Mononuclear cell (primary cell): Measurements from ENCODE around the gene SPIN2B. TPM values are rescaled to one million over a fixed set of nuclear protein-coding genes. Genes with fewer than 3 reads are reported as not detected.
"Not testable (repeated sequence)": the region's sequence is repeated elsewhere in the genome, so short reads cannot be mapped to it uniquely, and the experiment has no call there.

Experiments
- H3K27me3 ChIP-seq: 2 replicates; pipeline ENCODE4 v1.6.0; 2011; ENCODE audit warnings: low read length, control low read depth; ENCODE audit not compliant: insufficient read depth
- H3K4me1 ChIP-seq: 2 replicates; pipeline ENCODE4 v1.5.1; 2011; ENCODE audit warnings: mild to moderate bottlenecking, low read length, control low read depth; ENCODE audit not compliant: insufficient read depth
- H3K4me3 ChIP-seq: 2 replicates; pipeline ENCODE4 v1.5.1; 2011; ENCODE audit warnings: mild to moderate bottlenecking, low read length, moderate library complexity
- H3K9me3 ChIP-seq: 2 replicates; pipeline ENCODE4 v1.5.1; 2011; ENCODE audit warnings: low read depth, mild to moderate bottlenecking, control low read depth, low read length
- total RNA-seq: library from RNA; depleted of rRNA; stranded (reverse); fragments of >200 nt; gene quantifications from one replicate; pipeline ENCODE4 v1.2.3, GENCODE V29; 2012

The SPIN2B gene
- total RNA-seq: 5.1 TPM

DNA sequence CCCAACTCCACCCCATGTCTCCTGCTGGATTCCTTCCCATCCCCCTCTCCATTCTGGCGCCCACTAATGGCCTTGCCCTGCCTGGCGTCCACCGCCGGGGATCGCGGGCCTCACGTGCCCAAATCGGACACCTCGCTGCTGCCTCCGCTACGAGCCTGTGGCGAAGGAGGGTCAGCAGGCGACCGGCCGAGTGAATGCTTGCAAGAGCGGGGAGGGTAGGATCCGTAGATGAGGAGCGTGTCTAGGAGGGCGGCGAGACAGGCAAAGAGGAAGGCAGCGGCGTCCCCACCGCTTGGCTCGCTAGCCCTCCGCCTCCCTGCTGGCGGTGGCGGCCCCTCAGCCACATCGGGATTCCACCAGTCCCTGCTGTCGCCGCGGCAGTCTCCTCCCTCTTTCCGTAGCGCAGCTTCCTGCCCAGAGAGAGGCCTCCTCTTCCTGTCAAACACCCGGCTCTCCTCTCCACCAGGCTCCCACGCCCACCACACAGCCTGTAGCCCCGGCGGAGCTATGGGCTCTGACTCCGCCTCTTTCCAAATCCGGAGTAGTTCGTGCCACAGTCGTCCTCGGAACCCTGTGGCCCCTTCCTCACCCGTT, at the start of gene SPIN2B:
Gene SPIN2B (minus strand): TSS at position 387 of the 594 bp plus-strand sequence.
- peak within 1 kb of the TSS; percentile 49 for H3K4me3 ChIP-seq
- no peaks in the 10 kb centered on the region for H3K9me3 ChIP-seq
- no peaks in the 10 kb centered on the region for H3K27me3 ChIP-seq
- no peaks in the 10 kb centered on the region for H3K4me1 ChIP-seq

DNA sequence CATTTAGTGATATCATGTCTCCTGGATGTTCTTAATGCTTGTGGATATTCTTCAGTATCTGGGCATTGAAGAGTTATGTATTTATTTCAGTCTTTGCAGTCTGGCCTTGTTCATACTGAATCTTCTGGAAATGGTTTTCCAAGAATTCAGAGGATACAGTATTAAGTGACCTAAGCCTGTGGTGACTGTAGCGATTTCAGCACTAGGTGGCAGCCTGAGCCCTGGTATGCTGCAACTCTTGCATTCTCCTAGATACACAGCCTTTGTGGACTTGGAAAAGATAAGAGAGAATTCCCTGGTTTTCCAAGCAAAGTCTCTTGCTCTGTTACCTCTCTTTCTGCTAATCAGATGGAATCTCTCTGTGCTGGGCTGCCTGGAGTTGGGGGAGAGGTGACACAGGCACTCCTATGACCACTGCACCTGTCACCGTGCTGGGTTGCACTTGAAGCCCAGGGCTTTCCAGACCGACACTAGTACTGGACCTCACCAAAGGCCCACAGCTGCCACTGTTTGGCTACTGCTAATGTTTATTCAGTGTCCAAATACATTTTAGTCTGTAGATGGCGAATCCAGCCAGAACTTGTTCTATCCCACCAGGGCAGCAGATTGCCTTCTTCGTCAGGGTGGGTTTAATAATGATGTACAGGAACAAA, 35.2 kb upstream of the SPIN2B start:
- H3K4me1 ChIP-seq: no peaks in the 10 kb centered on the region
- H3K4me3 ChIP-seq: no peak overlapping the region
- no peaks in the 10 kb centered on the region for H3K9me3 ChIP-seq
- no peaks in the 10 kb centered on the region for H3K27me3 ChIP-seq

DNA sequence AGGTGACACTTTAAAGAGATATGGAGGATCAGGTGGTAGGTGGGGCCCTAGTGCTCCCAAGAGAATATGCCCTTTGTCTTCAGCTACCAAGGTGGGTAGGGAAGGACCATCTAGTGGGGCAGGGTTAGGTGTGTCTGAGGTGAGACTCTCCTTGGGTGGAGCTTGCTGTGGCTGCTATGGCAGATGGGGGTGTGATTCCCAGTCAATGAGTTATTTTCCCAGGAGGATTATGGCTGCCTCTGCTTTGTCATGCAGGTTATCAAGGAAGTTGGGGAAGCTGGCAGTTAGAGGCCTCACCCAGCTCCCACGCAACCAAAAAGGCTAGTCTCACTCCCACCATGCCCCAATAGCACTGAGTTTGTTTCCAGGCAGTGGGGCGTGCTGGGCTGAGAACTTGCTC, 33.8 kb upstream of the SPIN2B start:
- no peaks in the 10 kb centered on the region for H3K4me1 ChIP-seq
- H3K9me3 ChIP-seq: no peaks in the 10 kb centered on the region
- no peaks in the 10 kb centered on the region for H3K27me3 ChIP-seq
- H3K4me3 ChIP-seq: no peak overlapping the region

DNA sequence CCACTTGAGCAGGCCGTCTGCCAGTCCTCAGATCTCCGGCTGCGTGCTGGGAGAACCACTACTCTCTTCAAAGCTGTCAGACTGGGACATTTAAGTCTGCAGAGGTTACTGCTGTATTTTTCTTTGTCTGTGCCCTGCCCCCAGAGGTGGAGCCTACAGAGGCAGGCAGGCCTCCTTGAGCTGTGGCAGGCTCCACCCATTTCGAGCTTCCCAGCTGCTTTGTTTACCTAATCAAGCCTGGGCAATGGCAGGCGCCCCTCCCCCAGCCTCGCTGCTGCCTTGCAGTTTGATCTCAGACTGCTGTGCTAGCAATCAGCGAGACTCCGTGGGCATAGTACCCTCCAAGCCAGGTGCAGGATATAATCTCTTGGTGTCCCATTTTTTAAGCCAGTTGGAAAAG, 30.9 kb upstream of the SPIN2B start:
- H3K4me1 ChIP-seq, H3K4me3 ChIP-seq, H3K9me3 ChIP-seq, H3K27me3 ChIP-seq: not testable (repeated sequence)

DNA sequence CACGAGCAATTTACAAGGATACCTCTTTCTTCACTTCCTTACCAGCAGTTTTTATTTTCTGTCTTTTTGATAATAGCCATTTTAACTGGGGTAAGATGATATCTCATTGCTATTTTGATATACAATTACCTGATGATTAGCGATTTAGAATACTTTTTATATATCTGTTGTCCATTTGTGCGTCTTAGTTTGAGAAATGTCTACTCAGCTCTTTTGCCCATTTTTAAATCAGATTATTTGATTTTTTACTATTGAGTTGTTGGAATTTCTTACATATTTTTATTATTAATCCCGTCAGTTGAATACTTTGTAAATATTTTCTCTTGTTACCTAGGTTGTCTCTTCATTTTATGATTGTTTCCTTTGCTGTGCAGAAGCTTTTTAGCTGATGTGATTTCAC, 17.3 kb upstream of the SPIN2B start:
- H3K9me3 ChIP-seq: no peaks in the 10 kb centered on the region
- H3K27me3 ChIP-seq: no peaks in the 10 kb centered on the region
- no peaks in the 10 kb centered on the region for H3K4me1 ChIP-seq
- H3K4me3 ChIP-seq: no peak overlapping the region

DNA sequence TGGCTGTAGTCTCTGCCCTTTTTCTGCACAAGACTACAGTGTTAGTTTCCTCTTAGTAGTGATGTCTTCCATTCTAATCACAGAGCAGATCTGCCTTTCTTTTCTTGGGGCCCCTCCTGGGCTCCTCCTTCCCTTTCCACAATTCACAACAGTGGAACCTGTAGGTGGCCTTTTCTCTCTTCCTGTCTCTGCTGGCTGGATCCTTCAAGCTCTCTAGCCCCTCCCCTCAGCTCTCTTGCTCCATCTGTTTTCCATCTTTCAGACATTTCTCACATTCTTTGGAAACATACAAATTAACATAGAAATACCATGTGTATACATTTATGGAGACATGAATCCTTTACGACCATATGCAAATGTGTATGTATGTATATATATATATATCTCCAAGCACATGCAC, 16.2 kb upstream of the SPIN2B start:
- no peaks in the 10 kb centered on the region for H3K9me3 ChIP-seq
- no peak overlapping the region for H3K4me3 ChIP-seq
- H3K4me1 ChIP-seq: no peaks in the 10 kb centered on the region
- no peaks in the 10 kb centered on the region for H3K27me3 ChIP-seq

DNA sequence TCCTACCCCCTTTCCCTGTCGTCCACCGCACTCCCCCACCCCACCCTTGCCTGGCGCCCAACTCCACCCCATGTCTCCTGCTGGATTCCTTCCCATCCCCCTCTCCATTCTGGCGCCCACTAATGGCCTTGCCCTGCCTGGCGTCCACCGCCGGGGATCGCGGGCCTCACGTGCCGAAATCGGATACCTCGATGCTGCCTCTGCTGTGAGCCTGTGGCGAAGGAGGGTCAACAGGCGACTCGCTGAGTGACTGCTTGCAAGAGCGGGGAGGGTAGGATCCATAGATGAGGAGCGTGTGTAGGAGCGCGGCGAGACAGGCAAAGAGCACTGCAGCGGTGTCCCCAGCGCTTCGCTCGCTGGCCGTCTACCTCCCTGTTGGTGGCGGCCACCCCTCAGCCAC, 15.7 kb upstream of the SPIN2B start, which contains the start of gene SPIN2A:
Gene SPIN2A (minus strand): TSS at position 325 of the 400 bp plus-strand sequence. CDS start 800 bp downstream, outside the sequence.
- not testable (repeated sequence) for H3K4me3 ChIP-seq, H3K27me3 ChIP-seq

DNA sequence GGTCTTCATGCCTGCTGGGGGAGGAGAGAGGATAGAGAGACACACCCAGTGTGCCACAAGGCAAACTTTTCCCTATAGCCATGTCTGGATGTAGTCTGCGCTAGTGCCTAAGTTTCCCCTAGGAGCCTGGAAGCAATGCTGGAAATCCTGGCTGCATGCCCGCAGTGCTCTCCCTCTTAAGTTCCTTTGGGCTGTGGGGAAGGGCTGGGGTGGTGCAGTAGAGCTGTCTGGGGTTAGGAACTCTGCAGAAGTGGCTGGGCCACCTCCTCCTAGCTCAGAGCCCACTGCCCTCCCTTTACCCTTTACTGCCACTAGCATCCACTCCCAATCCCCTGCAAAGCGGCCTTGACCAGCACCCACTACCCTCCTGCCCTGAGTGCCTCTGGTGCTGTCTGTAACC, 15.2 kb upstream of the SPIN2B start:
- not testable (repeated sequence) for H3K4me3 ChIP-seq, H3K27me3 ChIP-seq, H3K4me1 ChIP-seq, H3K9me3 ChIP-seq

More for the DNA sequence above, 15.7 kb upstream of the SPIN2B start, which contains the start of gene SPIN2A:
- not testable (repeated sequence) for H3K4me1 ChIP-seq, H3K9me3 ChIP-seq

DNA sequence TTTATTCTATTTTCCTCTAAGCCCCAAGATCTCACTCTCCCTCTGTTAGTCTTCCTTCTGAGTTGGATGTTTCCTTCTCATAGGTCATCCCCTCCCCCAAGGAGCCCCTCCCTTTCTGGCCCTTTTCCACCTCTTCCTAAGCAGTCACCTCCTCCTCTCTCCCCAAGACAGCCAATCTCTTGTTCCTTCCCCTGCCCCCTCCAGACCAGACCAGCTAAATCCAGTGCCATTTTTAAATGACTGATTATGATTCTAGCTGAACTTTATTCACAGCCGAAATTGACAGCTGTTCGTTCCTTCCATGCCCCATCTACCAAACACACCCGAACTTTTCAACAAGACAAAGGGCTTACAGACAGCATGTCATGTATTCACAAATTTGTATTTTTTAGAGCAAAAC, 13.9 kb upstream of the SPIN2B start:
- H3K27me3 ChIP-seq: no peaks in the 10 kb centered on the region
- no peaks in the 10 kb centered on the region for H3K9me3 ChIP-seq
- H3K4me1 ChIP-seq: no peaks in the 10 kb centered on the region
- no peak overlapping the region for H3K4me3 ChIP-seq

DNA sequence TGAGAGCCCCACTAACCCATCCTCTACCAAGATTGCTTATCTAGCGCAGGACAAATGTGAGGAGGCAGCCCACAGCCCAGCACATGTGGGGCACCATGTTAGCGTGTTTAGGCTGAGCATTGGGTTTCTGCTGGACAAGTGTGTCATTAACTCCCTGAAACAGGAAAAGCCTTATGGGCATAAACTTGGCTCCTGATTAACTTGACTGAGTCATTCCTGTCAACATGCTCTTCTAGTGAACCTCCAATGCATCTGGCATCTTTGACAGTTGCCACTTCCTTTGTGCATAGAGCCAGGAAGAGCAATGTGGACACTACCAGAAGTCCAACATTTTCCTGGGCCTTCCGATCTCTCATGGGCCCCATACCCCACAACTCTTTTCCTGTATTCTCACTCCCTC, 13.4 kb upstream of the SPIN2B start:
- Histone ChIP-seq H3K27me3 (no peaks in the 10 kb centered on the region), H3K9me3 (no peaks in the 10 kb centered on the region)

DNA sequence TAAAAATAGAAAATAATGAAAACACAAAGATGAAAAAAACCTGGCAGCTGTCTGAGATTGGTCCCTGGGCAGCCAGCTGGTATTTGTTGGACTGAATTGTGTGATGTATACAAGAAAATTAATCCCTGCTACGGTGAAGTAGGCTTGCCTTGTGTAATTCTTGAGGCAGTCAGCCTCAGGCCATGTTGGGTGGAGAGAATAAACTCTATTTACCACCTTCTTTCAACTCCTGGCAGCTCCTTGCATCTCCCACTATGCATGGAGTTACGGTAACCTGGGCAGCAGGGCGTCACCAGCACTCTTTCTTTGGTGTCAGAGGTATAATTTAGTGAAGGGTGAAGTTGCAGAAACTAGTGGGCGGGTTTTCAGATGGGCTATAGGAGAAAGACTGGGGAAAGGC, 12.4 kb upstream of the SPIN2B start:
- no peaks in the 10 kb centered on the region for H3K9me3 ChIP-seq
- no peak overlapping the region for H3K4me3 ChIP-seq
- no peaks in the 10 kb centered on the region for H3K27me3 ChIP-seq
- H3K4me1 ChIP-seq: no peaks in the 10 kb centered on the region

More for the DNA sequence above, 13.4 kb upstream of the SPIN2B start:
- H3K4me1 ChIP-seq: no peaks in the 10 kb centered on the region
- H3K4me3 ChIP-seq: no peak overlapping the region

DNA sequence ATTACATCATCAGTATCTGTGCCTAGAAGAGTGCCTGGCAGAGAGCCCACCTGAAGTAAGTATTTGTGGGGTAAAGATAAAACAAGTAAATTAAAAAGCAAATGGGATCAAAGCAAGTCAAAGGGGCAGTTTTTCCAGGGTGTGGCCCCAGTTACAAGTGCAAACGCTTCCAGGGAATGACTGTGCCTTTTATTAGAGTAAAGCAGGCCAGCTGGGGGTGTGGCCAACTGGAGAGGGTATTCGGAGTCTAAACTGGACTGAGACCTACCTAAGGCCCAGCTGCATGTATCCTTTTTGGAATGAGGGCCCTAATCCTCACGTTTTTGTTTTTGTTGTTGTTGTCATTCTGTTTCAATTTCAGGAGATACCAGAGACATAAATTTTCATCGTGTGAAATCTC, 11.9 kb upstream of the SPIN2B start:
- H3K4me3 ChIP-seq, H3K4me1 ChIP-seq, H3K9me3 ChIP-seq, H3K27me3 ChIP-seq: not testable (repeated sequence)

DNA sequence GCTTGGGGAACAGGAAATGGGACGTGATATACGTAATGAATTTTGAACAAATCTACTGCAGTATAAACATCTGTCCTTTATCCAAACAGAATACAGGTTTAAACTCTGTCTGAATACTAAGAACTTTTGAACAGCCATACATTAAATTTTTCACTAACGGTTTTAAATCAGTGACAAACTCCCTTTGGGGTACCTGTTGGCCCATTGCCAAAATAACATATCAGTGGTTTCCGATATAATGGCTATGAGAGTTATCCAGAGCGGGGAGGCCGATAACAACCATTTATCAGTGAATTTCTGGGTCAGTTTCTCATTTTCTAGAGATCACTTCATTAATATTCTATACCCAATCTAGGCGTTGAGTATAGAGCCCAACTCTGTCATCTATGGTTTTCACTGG, 10.7 kb upstream of the SPIN2B start:
- H3K27me3 ChIP-seq: no peaks in the 10 kb centered on the region
- H3K4me3 ChIP-seq: no peak overlapping the region
- no peaks in the 10 kb centered on the region for H3K9me3 ChIP-seq
- no peaks in the 10 kb centered on the region for H3K4me1 ChIP-seq

DNA sequence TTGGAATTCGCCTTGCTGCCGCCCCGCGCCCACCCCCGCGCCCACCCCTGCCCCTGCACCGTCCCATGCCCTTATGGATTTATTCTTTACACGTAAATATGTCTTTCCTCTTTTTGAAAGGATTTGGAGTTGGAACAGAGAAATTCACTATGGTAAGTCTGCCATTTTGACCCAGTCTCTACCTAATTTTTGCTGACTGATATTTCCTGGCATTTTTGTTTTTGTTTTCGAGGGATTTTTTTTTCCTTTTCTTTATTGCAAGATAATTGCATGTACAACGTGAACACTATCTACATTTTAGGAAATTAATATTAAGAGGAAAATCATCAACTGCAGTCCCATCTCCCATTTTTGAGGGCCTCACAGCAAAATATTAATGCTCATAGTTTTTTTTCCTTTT, 468 bp upstream of the SPIN2B start:
- Histone ChIP-seq H3K9me3 (no peaks in the 10 kb centered on the region), H3K27me3 (no peaks in the 10 kb centered on the region), H3K4me3 (peak overlapping the region; percentile 49), H3K4me1 (no peaks in the 10 kb centered on the region)

DNA sequence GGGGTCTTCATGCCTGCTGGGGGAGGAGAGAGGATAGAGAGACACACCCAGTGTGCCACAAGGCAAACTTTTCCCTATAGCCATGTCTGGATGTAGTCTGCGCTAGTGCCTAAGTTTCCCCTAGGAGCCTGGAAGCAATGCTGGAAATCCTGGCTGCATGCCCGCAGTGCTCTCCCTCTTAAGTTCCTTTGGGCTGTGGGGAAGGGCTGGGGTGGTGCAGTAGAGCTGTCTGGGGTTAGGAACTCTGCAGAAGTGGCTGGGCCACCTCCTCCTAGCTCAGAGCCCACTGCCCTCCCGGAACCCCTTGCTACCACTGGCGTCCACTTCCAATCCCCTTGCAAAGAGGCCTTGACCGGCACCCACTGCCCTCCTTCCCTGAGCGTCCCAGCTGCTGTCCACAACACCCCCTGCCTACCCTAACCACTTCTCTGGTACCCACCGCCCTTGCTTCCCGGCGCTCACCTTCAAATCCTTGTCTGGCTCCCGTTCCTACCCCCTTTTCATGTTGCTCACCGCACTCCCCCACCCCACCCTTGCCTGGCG, 658 bp downstream of the SPIN2B start:
- not testable (repeated sequence) for H3K27me3 ChIP-seq, H3K9me3 ChIP-seq, H3K4me1 ChIP-seq
- H3K4me3 ChIP-seq: peak overlapping the region; percentile 49

DNA sequence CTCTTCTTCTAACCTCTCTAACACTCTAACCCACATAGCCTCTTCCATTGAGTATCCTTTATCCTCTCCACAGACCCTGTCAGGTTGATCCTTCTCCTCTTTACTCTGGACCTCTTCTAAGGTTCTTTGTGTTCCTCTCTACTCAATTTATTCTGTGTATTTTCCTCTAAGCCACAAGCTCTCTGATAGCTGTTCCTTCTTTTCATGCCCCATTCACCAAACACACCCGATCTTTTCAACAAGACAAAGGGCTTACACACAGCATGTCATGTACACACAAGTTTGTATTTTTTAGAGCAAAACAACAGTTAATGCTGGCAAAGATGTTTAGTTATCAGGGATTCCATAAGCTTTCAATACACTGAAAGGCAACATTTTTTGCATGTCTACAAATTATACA, 1.9 kb downstream of the SPIN2B start:
- Histone ChIP-seq H3K4me3 (no peak overlapping the region), H3K9me3 (no peaks in the 10 kb centered on the region), H3K4me1 (no peaks in the 10 kb centered on the region), H3K27me3 (no peaks in the 10 kb centered on the region)
